ENCODE data around the gene EVI5L. TPM values are rescaled to one million over a fixed set of nuclear protein-coding genes. Genes with fewer than 3 reads are reported as not detected.

The EVI5L gene
- total and polyA plus RNA-seq, 2 of the 13 experiments (the other 11 are each of a cell fraction or from before 2014, with no cell fraction given) = 1.7 to 2.4 TPM

DNA sequence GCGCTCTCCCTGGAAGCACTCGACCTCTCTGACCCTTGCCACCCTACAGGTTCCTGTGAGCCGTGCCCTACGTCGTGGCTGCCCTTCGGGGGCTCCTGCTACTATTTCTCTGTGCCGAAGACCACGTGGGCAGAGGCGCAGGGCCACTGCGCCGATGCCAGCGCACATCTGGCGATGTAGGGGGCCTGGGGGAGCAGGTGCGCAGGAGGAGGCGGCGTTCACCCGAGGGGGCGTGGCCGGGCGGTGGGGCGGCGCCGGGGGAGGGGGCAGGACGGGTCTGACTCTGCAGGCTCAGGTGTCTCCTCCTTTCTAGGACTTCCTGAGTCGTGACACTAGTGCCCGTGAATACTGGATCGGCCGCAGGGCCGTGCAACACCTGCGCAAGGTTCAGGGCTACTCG lies 40.6 kb upstream of the EVI5L start:
- no peak for DNase-seq (ENCODE audit: low spot score)
- intact Hi-C loops (cut with micrococcal nuclease; ENCODE audit: unreplicated experiment) (no loop called here), in situ Hi-C loops (cut with HindIII; ENCODE audit: extremely low pct_ligation_motif_present, low pct_unique_long_range_greater_than_20kb) (no loop called here)
- Histone ChIP-seq H4K20me1 (ENCODE audit: insufficient read depth, low read length) (no peaks in the 10 kb centered on the region), H3K79me2 (ENCODE audit: insufficient read depth, low read length) (no peaks in the 10 kb centered on the region), H3K36me3 (replicated peaks in 1 of 2; ENCODE audit: control insufficient read depth in 1 of 2, insufficient read depth in 2 of 2, low read length in 2 of 2) (no peaks in the 10 kb centered on the region), H3K4me1 (ENCODE audit: insufficient read depth, low read length) (no peaks in the 10 kb centered on the region), H3K4me3 (replicated peaks in 1 of 3; ENCODE audit: insufficient read depth in 1 of 3, low read depth in 2 of 3, low read length in 3 of 3) (no peak overlapping the region), H3K27ac (ENCODE audit: extremely low read length, insufficient read depth, low read length) (no peak overlapping the region), H3K27me3 (ENCODE audit: control insufficient read depth in 1 of 2, insufficient read depth in 2 of 2, low read length in 2 of 2) (peaks cover 2 to 22% of the 10 kb centered on the region in 2 experiments), H3K4me2 (ENCODE audit: low read depth, low read length) (no peak overlapping the region), H2AFZ (ENCODE audit: low read length) (no peak overlapping the region), H3K9ac (ENCODE audit: insufficient read depth, low read depth, low read length) (no peak overlapping the region), H3K9me3 (ENCODE audit: low read length) (no peaks in the 10 kb centered on the region)
- CTCF ChIA-PET (ENCODE audit: low intra/inter-chr PET ratio, low total read pairs) = no interaction called here
- no peak for ATAC-seq
- POLR2A ChIA-PET = no interaction called here
- no TSS peak for BruUV-seq (replicated peaks)
- no peak for TF ChIP-seq ZNF543 (CRISPR knock-in tag; IDR thresholded peaks at IDR 0.05)
- 47% methylated on average over 6 of the region's 31 CpGs for WGBS (ENCODE audit: low lambda C conversion rate)
- FAIRE-seq = no peak

DNA sequence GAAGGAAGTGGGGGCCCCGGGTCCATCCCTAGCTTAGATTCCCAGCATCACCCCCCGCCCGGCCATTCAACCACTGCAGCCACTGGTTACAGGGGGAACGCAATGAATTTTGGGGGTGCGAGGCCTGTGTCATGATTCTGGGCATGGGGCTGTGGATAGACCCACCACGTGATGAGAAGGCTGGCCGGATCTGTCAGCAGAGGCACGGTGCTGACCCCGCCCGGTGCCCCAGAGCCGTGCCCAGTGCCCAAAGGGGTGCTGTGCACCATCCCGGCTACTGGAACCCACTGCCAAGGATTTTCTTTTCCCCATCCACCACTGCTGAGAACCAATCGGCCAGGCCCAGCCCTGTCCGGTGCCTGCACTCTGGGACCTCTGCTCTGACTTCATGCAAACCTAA lies 39.6 kb upstream of the EVI5L start:
- POLR2A ChIA-PET = no interaction called here
- Histone ChIP-seq H3K4me3 (replicated peaks in 1 of 3; ENCODE audit: insufficient read depth in 1 of 3, low read depth in 2 of 3, low read length in 3 of 3) (no peak overlapping the region), H3K27ac (ENCODE audit: extremely low read length, insufficient read depth, low read length) (no peak overlapping the region), H3K27me3 (ENCODE audit: control insufficient read depth in 1 of 2, insufficient read depth in 2 of 2, low read length in 2 of 2) (peaks cover 2 to 28% of the 10 kb centered on the region in 2 experiments), H4K20me1 (ENCODE audit: insufficient read depth, low read length) (no peaks in the 10 kb centered on the region), H3K4me1 (ENCODE audit: insufficient read depth, low read length) (no peaks in the 10 kb centered on the region), H3K79me2 (ENCODE audit: insufficient read depth, low read length) (no peaks in the 10 kb centered on the region), H2AFZ (ENCODE audit: low read length) (no peak overlapping the region), H3K9me3 (ENCODE audit: low read length) (no peaks in the 10 kb centered on the region), H3K9ac (ENCODE audit: insufficient read depth, low read depth, low read length) (no peak overlapping the region), H3K4me2 (ENCODE audit: low read depth, low read length) (no peak overlapping the region), H3K36me3 (replicated peaks in 1 of 2; ENCODE audit: control insufficient read depth in 1 of 2, insufficient read depth in 2 of 2, low read length in 2 of 2) (no peaks in the 10 kb centered on the region)
- in situ Hi-C loops (cut with HindIII; ENCODE audit: extremely low pct_ligation_motif_present, low pct_unique_long_range_greater_than_20kb) = loop anchor here (10.0 kb wide), 2 partner anchors 106 to 226 kb away; partner anchors contain the start of gene TRAPPC5
- intact Hi-C loops (cut with micrococcal nuclease; ENCODE audit: unreplicated experiment) = no loop called here
- DNase-seq (ENCODE audit: low spot score) (no peak), FAIRE-seq (no peak), ATAC-seq (no peak)
- BruUV-seq (replicated peaks) = no TSS peak
- TF ChIP-seq, protein P1, sequence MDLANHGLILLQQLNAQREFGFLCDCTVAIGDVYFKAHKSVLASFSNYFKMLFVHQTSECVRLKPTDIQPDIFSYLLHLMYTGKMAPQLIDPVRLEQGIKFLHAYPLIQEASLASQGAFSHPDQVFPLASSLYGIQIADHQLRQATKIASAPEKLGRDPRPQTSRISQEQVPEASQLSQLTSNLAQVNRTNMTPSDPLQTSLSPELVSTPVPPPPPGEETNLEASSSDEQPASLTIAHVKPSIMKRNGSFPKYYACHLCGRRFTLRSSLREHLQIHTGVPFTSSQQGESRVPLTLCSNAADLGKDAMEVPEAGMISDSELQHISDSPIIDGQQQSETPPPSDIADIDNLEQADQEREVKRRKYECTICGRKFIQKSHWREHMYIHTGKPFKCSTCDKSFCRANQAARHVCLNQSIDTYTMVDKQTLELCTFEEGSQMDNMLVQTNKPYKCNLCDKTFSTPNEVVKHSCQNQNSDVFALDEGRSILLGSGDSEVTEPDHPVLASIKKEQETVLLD (CRISPR knock-in tag; IDR thresholded peaks at IDR 0.05; ENCODE audit: low read depth) = no peak
- no peak for TF ChIP-seq HMGA1 (CRISPR knock-in tag; conservative IDR thresholded peaks at IDR 0.05)
- no peak for TF ChIP-seq ZNF766 (CRISPR knock-in tag; IDR thresholded peaks at IDR 0.05; ENCODE audit: borderline replicate concordance)
- TF ChIP-seq, protein P2, sequence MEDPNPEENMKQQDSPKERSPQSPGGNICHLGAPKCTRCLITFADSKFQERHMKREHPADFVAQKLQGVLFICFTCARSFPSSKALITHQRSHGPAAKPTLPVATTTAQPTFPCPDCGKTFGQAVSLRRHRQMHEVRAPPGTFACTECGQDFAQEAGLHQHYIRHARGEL (CRISPR knock-in tag; IDR thresholded peaks at IDR 0.05) = no peak
- TF ChIP-seq, protein P3, sequence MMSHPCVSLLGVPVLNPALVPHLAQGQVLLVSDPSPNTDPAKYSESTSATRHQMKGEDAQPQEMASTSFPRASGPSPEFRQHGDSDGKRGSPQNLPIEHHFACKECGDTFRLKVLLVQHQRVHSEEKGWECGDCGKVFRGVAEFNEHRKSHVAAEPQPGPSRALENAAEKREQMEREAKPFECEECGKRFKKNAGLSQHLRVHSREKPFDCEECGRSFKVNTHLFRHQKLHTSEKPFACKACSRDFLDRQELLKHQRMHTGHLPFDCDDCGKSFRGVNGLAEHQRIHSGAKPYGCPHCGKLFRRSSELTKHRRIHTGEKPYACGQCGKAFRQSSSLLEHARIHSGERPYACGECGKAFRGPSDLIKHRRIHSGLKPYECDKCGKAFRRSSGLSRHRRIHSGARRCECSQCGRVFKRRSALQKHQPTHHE (CRISPR knock-in tag; IDR thresholded peaks at IDR 0.05; ENCODE audit: borderline replicate concordance) = no peak
- CTCF ChIA-PET (ENCODE audit: low intra/inter-chr PET ratio, low total read pairs) = no interaction called here
- 15% methylated on average over 9 of the region's 14 CpGs for whole genome bisulfite sequencing (ENCODE audit: low lambda C conversion rate)
